Activated CD8-positive, alpha-beta memory T cell treated with anti-CD3 and anti-CD28 coated beads for 24 hours (primary cell): ENCODE data around the gene FREM1.
"Not testable (repeated sequence)": the region's sequence is repeated elsewhere in the genome, so short reads cannot be mapped to it uniquely, and the experiment has no call there.

ENCODE experiments used
- DNase-seq: peaks from one replicate; pipeline ENCODE4 v3.0.0-alpha.2; 2020

Gene FREM1, protein sequence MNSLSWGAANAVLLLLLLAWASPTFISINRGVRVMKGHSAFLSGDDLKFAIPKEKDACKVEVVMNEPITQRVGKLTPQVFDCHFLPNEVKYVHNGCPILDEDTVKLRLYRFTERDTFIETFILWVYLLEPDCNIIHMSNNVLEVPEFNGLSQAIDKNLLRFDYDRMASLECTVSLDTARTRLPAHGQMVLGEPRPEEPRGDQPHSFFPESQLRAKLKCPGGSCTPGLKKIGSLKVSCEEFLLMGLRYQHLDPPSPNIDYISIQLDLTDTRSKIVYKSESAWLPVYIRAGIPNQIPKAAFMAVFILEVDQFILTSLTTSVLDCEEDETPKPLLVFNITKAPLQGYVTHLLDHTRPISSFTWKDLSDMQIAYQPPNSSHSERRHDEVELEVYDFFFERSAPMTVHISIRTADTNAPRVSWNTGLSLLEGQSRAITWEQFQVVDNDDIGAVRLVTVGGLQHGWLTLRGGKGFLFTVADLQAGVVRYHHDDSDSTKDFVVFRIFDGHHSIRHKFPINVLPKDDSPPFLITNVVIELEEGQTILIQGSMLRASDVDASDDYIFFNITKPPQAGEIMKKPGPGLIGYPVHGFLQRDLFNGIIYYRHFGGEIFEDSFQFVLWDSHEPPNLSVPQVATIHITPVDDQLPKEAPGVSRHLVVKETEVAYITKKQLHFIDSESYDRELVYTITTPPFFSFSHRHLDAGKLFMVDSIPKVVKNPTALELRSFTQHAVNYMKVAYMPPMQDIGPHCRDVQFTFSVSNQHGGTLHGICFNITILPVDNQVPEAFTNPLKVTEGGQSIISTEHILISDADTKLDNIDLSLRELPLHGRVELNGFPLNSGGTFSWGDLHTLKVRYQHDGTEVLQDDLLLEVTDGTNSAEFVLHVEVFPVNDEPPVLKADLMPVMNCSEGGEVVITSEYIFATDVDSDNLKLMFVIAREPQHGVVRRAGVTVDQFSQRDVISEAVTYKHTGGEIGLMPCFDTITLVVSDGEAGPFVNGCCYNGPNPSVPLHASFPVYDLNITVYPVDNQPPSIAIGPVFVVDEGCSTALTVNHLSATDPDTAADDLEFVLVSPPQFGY (N-terminal part only)

DNA sequence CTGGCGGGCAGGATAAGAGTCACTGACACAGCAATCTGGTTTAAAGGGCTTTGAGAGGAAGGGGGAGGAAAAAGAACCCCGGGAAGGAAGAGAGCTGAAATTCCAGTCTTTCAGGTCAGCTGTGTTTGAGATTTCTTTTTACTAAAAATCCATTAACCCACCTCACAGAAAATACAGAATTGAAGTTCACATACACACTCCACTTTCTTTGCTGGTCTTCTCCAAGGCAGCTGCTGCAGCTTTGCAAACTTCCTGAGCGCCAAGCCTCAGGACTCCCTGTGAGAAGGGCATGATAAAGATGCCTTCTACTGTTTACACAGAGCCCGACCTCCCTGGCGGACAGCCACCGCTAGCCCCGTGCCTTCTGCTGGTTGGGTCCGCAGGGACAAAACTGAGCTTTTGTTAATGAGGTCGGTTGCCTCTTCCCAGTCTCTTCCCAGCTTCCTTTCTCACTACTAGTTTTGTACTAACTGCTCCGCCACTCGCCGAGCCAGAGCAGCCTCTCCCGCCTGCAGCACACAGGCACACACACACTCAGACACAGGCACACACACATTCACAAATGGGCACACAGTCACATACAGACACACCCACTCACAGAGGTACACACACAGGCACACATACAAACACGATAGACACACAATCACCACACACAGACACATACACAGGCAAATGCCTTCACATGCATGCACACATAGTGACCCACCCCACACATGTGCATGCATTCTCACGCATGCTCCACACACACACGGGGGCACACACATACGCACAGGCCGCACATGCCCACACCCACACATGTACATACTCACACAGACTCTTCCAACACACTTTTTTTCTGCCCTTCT, at the start of gene FREM1:
Gene FREM1 (minus strand): TSS at position 468 of the 845 bp plus-strand sequence. CDS start 41,451 bp downstream, outside the sequence.
- DNase-seq: no peak

DNA sequence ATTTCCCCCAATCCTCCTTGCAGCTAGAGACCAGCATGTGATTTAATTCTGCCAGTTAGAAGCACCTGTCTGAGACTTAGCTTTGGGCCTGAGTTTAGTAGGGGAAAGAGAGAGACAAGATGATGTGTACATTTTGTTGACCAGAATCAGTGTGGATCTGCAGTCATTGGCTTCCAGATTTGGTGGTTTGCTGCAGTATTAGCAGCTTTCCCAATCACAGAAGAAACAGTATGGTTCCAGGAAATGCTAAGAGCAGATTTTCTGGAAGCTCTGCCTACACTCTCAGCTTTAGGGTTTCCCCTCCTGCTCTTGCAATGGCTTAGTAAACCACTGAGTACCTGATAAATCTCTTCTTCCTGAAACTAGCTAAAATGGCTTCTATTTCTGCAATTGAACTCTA, 48.8 kb upstream of the FREM1 start:
- no peak for DNase-seq

DNA sequence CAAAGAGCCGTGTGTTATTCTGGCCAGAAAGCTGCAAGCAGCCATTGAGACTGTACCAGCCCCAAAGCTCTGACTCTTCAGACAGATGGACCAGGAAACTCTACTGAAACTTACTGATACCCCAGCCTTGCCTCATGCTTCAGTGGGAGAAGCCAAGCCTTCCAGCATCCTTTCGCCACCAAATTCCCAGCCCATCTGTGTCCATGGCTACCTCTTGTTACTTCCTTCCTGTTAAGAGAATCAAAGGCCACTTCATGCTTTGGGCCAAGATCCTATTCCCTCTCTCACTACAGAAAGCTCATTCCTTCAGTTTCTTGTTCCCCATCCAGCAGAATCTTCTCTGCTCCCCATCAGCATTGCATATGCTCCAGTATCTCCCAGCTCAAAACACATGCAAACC, 46.9 kb upstream of the FREM1 start:
- no peak for DNase-seq

DNA sequence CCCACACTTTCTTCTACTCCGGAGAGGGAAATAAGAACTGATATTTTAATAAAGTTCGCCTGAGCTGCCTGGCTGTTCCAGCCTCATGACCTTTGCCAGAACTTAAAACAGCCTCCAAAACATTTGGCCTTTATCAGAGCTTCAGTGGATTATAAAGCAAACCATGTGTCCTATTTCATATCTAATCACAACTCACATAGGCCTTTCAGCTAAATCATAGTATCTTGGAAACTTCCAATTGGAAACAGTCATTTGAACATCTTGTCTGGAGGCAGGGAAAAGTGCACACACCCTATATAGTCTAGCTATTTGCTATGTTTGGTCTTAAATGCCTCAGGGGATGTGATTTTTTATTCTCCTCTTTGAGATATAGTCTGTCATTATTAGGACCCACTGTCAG, 46.0 kb upstream of the FREM1 start:
- no peak for DNase-seq

DNA sequence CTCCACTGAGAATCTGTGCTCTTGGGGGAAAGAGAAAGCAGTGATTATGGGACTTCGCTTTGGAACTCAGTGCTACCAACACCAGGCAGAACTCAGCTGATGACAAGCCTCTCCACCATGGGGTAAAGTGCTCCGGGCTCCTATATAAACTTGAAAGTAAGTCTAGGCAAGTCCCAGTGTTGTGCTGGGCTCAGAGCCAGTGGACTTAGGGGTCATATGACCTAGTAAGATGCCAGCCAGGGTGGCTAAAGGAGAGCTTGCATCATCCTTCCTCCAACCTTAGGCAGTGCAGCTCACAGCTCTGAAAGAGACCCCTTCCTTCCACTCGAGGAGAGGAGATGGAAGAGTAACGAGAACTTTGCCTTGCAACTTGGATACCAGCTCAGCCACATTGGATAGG, 35.1 kb upstream of the FREM1 start:
- no peak for DNase-seq

DNA sequence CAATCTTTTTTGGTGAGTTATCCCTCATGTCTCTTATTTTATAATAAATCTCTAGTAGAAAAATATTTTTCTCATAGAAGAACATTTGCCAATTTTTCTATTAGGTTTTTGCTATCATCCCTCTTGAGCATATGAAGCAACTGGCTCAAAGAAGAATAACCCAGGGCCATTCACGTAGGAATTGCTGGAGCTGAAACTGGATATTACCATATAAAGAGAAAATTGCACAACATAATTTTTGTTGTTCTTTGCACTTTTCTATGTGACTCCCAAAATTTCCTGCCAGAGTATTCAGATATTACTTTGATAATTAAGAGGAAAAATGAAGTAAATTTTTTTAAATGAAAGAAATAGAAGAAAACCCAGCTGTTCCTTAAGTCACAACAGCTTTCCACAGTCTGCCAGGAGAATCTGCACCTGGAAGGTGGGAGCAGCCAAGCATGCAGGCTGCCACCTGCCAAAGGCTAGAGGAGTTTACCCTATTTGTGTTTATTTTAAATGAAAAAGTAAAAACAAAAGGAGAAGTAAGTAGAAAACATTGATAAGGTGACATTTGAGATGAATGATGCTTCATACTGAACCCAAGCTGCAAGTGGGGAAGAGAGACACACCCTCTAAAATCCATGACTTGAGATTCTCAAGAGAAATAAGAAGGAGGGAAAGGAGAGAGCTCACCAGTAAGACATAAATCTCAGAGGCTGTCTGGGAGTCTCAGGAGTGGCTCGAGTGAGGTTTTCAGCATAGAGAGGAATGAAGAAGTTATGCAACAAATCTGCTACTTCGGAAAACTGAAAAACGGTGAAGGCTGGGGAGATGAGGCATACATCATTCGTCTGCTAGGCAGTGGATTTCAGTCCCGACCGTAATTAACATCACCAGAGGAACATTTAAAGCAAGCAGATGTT, 31.5 kb upstream of the FREM1 start:
- no peak for DNase-seq

DNA sequence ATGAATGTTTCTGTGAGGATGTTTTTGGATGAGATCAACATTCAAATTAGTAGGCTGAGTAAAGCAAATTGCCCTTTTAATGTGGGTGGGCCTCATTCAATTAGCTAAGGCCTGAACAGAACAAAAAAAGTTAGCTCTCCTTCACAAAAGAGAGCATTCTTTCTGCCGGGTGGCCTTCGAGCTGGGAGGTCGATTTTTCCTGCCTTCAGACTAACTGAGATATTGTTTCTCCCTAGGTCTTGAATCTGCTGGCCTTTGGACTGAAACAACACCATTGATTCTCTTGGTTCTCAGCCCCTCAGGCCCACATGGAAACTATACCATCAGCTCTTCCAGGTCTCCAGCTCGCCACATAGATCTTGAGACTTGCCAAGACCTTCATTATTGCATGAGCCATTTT, 29.1 kb upstream of the FREM1 start:
- DNase-seq: no peak

DNA sequence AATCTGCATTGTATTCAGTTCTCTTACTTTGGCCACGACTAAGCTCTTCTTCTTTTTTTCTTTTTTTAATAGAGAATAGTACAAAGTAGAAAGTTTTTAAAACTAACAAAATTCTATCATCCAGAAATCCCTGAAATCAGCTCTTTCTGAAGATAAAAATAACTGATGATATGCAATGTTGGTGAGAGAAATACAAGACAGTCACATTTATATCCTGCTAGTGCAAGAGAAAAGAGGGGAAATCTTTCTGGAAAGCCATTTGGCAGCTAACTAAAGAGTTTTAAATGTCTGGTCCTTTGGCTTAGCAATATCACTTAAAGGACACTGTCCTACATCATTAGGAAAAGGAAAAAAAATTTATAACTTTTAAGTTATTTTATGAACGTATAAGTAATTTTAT, 27.0 kb upstream of the FREM1 start:
- DNase-seq: no peak

DNA sequence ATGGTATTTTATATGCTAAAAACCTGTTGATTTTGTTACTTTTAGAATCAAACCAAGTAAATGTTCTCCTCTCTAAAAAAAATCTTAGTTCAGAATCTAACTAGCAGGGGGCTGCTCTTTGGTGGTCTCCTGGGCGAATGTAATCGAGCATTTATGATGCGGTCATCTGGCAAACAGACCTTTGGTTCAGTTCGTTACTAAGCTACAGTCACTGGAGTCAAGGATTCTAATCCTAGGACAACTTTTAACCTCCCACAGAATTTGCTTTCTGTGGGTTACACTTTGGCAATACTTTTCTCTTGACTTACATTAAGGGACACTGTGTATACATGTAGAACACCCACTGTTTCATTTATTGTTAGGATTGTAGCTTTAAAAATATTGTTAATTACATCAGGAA, 26.3 kb upstream of the FREM1 start:
- no peak for DNase-seq

DNA sequence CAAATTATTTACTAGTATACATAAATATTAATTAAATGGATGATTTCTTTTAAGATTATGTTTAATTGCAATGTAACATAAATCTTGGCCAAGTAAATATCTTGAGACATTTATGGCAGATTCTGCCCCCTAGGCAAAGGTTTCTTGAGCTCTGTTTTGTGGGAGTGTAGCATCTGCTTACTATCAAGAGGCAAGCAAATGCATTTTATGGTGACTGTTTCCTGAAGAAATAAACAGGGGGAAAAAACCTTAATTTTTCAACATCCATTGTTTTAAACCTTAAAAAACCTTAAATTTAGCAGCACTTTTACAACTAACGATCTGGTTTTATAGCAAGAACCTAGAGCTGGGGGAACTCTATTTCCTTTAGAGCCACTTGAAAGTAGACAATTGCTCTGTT, 25.7 kb upstream of the FREM1 start:
- DNase-seq: no peak

DNA sequence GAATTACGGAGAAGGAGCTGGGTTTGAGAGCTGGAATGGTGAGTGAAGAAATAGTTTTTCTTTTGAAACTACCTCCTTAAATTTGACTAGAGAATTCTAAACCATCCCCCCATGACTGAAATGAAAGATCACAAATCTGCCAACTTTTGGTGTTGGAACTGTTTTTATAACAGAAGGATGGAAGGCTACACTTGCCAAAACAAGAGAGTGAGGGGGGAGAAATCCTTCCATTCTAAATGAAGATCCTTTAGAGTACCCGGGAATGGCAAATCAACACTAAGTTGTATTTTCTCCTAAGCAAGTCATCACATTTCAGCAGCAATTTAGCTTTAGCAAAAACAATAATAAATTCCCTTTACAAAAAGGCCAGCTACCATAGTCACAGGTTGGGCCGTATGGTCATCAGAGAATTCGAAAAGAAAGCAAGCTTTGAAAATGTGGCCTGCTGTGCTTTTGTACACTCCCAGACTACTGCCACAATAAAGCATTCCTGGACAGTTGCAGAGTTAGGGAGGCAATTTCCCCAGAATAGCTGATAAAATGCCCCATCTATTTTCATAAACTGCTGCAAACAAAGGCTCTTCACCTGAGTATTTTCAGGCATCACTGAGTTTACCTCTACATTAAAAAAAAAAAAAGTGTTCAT, 25.0 kb upstream of the FREM1 start:
- DNase-seq: no peak

DNA sequence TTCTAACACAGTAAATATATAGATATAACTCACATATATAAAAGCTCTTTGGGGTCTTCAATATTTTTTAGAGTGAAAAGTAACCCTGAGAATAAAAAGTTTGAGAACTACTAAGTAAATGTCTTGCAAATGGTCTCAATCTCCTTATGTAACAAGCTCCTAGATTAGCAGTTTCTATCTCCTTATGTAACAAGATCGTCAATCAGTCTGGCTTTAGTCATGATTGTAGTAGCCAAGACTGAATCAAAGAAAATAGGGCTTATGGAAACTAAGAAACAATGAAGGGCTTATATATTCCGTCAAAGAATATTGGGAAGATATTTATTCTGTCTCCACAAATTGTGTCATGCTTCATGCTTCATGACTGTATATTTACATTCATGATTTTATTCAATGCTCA, 22.4 kb upstream of the FREM1 start:
- DNase-seq: no peak

DNA sequence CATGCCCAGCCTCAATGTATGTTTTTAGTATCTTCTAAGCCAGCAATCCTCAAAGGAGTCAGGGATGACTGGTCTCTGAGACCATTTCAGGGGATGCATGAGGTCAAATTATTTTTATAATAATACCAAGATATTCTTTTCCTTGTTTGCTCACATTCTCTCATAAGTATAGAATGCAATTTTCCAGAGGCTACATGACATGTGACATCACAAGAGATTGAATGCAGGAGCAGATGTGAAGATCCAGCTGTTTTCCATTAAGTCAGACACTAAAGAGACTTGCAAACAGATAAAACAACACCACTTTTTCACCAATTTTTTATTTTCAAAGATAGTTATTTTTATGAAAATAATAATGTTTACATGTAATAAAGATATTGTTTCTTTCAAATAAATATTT, 22.0 kb upstream of the FREM1 start:
- no peak for DNase-seq

DNA sequence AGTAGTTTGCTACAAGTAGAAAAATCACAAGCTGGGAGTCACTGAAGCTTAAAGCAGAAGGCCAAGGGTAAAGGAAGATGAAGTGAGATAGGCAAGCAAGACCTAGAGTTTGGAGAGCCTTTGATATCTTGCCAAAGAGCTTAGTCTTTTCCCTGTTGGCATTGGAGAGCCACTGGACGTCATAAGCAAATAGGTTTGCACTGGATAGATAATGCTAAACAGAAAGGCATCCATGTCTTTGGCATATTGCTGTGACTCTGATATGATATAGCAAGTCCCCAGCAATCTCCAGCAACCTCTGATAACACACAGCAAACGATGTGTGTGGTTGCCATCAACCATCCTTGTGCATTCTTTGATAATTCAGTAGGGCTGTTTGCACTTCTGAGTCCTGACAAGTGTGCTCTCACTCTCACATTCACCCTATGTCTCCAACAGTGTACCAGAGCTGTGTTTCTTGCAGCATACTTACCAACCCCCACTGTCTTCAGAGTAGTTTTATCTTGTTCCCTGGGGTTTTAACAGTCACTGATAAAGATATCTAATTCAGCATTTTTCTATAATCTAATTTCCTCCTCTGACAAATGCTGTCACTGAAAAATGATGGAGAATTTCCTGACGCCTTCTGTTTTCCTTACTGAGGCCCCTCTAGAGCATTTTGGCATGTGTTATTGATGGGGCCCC, 16.9 kb upstream of the FREM1 start:
- DNase-seq: no peak

DNA sequence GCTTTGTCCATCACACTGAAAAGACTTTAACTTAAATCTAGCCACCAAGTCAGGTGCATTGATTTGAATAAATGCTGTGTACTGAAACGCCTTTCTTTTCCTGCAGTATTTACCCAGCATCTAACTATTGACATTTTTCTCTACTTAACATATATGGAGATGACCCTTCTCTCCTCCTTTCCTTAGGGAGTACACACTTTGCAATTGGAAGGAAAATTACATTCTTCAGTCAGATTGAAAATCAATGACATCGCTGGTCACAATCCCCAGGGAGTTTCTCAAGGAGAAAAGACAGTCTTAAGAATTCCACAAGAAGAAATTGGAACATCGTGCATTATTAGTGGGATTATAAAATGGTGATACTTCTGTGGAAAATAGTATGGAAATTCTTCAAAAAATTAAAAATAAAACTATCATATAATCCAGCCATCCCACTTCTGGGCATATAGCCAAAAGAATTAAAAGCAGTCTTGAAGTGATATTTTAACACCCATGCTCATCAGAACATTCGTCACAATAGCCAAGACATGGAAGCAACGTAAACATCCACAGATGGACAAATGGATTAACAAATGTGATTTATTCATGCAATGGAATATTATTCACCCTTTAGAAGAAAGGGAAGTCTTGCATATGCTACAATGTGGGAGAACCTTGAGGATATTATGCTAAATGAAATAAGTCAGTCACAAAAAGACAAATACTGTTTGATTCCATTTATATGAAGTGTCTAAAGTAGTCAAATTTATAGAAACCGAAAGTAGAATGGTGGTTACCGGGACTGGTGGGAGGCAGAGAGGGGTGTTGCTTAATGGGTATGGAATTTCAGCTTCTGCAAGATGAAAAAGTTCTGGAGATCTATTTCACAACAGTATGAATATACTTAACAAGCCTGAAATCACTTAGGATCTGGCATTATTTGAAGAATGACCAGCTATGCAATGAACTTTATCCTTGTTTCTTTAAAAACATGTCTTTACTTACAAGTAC, 14.3 kb upstream of the FREM1 start:
- no peak for DNase-seq

DNA sequence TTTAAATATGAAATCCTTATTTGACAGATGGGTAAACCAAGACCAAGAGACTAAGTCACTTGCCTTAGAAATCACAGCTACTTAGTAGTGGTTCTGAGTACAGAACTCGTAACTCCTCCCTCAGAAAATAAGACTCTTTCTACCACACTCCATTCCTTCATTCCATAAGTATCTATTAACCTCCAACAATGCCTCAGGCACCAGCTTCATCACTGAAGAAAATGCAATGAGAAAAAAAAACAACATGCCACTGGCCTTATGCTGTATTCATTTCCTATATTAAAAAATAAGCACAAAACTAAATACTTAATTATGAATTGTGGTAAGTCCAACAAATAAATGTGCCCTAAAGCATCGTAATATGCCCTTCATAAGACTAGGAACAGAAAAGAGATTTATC, 13.5 kb upstream of the FREM1 start:
- DNase-seq: no peak

DNA sequence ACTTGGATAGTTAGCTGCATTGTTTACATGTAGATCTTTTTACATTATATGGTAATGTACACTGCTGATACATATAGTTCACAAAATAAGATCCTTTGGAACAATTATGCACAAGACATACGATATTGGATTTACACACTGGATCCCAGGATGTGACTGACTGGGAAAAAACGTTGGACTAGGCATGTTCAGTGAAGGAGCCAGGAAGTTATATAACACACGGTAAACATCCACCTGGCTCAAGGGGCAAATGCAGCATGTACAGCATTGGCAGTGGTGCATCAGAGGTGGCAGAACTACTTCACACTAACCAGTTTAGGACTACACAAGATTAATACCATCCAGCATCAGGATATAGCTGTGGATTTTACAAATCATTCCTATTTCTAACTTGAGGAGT, 10.6 kb upstream of the FREM1 start:
- DNase-seq: not testable (repeated sequence)

DNA sequence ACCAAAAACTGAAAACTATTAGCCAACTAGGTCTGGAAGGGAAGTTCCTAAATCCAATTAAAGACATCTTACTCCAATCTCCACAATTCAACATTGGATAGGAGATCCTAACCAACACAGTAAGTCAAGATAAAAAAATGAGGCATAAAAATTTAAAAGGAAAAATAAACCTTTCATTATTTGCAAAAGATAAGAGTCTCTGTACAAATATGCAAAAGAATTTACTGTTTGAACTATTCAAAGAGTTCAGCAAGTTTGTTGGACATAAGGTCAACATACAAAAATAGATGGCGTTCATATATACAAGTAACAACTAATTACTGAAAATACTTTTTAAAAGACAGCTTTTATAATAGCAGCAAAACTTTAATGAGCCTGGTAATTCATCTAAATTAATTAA, 3.1 kb upstream of the FREM1 start:
- DNase-seq: no peak

DNA sequence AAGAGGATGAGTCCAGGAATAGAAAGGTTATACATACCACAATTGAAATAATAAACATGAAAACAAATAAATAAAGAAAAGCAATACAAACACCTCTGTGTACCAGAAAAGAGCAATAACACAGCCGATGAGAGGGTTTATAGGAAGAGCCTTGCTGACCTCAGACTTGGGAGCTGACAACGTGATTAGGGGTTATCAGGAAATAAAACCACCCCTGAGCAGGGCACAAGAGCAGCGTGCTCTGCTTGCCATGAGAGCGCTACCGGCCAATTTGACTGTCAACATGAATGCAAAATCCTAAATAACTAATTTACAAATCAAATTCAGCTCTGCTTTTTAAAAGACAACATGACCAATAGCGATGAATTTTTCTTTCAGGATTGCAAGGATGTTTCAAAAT, 2.6 kb upstream of the FREM1 start:
- no peak for DNase-seq
